NCI-H1417 treated with DMSO at 0.1 percent for 48 hours (cell line): ENCODE measurements around the gene ELMO1.
A peak's percentile ranks its signal among the peaks of the same experiment; 100 is the strongest.

Experiments used
- DNase-seq: peaks from one replicate; lab custom pipeline; 2025; lab: John Stamatoyannopoulos, UW

The ELMO1 gene

GRCh38 chr7:37310327-37311080 is 138.2 kb downstream of the ELMO1 start:
- no peak for DNase-seq

- DNase-seq: no peak
Measured at GRCh38 chr7:37309493-37309892, 139.2 kb downstream of the ELMO1 start.

DNA sequence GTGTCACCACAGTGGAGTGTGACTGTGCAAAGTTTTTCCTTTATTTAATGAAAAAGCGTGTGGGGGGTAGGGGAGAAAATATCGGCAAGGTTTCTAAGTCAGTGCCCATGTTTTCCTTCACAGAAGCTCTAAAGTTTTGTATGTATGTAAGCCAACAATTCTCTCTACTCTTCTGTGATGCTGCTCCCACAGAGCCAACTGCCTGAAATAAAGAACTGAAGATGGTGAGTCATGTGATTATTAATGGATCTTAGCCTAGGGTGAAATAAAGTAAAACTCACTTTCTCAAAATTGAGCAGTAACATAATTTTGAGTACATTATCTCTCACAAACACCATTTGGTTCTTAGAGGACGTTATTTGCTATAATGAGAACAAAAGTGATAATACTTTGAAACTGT is 143.7 kb downstream of the ELMO1 start:
- no peak for DNase-seq

GRCh38 chr7:37297546-37297945 is 151.1 kb downstream of the ELMO1 start:
- no peak for DNase-seq

- no peak for DNase-seq
Measured at GRCh38 chr7:37295401-37295800, 153.3 kb downstream of the ELMO1 start.

DNA sequence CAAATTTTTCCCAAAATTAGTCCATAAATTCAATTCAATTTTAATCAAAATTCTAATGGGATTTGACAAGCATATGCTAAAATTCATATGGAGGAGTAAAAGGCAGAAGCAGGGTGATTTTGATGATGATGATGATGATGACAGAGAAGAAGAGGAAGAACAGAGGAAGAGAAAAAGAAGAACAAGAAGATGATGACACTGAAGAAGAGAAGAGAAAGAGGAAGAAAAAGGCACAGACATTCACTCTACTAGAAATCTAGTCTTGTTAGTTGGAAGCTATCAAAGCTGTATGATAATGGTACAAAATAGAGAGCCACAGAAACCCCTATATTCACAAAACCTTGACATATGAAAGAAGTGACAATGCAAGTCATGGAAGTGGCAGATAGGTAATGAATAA is 157.9 kb downstream of the ELMO1 start:
- no peak for DNase-seq

- no peak for DNase-seq
Measured at GRCh38 chr7:37289781-37290180, 158.9 kb downstream of the ELMO1 start.

GRCh38 chr7:37289367-37289766 is 159.3 kb downstream of the ELMO1 start:
- DNase-seq: no peak

- DNase-seq: peak; percentile 40
Measured at GRCh38 chr7:37287131-37287855, 161.4 kb downstream of the ELMO1 start.

DNA sequence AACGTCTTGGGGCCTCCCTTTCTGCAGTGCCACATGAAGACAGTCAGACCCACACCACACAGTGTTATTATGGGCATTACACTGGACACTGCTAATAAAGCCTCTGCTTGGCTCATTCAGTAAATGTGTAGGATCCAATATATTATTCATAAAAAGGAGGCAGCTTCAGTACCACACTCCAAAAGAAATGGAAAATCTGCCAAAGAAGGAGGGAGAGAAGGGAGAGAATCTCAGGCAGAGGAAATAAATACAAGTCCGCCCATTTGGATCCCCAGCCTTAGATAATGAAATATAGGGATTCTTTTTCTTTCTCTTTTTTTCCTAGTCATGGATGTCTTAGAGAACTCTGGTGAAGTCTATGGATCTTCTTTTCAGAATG is 162.2 kb downstream of the ELMO1 start:
- no peak for DNase-seq

GRCh38 chr7:37285706-37286453 is 162.8 kb downstream of the ELMO1 start:
- no peak for DNase-seq

GRCh38 chr7:37284805-37285231 is 163.8 kb downstream of the ELMO1 start:
- DNase-seq: no peak

- DNase-seq: no peak
Measured at GRCh38 chr7:37284285-37284684, 164.4 kb downstream of the ELMO1 start.

- DNase-seq: no peak
Measured at GRCh38 chr7:37283716-37284115, 164.9 kb downstream of the ELMO1 start.

DNA sequence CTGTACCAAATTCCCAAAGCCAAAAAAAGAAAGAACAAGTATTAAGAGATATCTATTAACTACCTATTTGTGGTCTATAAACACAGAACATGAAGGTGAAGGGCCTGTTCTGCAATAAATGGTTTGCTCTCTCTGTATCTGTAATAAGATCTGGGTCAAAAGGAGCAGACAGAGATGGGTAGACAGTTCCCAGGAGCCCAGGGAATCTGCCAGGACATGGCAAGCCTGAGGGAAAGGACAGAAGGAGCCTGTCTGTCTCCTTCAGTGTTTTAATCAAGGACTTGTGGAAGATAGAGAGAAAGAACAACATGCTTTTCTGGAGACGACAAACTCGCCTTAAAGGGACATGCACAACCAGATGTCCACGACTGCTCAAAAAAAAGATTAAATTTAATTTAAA is 165.7 kb downstream of the ELMO1 start:
- DNase-seq: no peak

- DNase-seq: no peak
Measured at GRCh38 chr7:37282093-37282444, 166.6 kb downstream of the ELMO1 start.

- DNase-seq: no peak
Measured at GRCh38 chr7:37281368-37282092, 167.1 kb downstream of the ELMO1 start.

- no peak for DNase-seq
Measured at GRCh38 chr7:37277513-37277912, 171.2 kb downstream of the ELMO1 start.

DNA sequence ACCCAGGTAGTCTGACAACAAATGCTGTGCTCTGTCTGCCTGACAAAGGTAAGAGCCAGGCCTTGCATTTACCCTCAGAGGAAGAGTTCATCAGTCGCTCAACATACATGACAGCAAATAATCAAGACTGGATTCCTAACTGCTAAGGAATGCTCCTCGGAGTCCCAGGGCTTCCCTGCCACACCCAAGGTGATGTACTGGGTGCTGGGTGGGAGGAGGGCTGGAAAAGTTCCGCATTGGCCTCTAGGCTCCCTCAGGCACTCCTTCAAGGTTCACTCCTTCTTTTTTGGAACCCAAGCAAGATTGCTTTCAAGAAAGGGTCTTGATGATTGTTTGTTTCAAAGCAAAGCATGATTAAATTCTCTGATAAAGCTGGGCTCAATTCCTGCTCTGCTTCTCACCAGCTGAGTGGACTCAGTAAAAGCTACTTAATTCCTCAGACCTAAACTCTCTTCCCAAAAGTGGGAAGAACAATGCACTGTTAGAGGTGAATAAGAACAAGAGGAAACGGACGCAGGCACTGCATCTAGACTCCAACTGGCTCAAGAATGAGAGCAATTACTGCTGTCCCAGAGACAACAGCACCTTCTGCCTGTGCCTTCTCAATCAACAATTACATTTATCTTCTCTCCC is 173.5 kb downstream of the ELMO1 start:
- DNase-seq: no peak

GRCh38 chr7:37273891-37274290 is 174.8 kb downstream of the ELMO1 start:
- DNase-seq: no peak

DNA sequence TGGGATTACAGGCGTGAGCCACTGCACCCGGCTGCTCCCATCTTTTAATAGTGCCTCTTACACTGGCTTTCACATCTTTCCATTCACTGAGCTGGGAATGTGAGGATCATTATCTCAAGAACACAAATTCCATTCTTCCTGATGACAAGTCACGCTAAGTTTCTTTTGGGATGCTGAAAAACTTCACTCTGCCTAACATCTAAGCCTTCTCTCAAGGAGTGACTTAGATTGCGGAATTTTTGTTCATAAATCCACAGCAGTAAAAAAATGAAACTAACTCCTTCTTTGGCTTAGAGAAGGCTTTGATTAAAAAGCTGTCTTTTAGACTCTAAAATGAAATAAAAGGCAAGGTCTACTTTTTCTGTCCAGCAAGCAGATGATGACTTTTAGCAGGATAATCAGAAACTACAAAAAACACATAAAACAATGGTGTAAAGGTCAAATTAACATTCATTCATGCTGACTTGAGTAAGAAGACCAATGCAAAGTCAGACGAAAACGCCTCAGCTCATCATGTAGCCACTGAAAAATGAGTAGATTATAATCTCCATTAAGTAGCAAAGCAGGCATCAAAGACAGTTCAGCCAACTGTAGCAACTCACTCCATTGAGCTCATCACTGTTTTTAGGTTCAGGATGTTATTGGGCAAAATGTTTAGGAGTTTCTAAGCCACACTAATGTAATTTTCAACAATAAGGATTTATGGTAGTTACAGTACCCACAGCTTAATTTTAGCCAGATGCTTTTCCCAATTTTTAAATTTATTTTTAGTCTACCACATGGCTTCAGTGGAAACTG is 178.8 kb downstream of the ELMO1 start:
- DNase-seq: no peak
